GM15510 (cell line): Measurements from ENCODE around the gene OLFM3.

Source experiments
- POLR2A ChIP-seq: IDR thresholded peaks from 3 replicates; pipeline ENCODE4 v1.6.1; 2011; ENCODE audit warnings: borderline replicate concordance; ENCODE audit not compliant: insufficient read length; ENCODE audit errors: extremely low read depth

Gene OLFM3

GRCh38 chr1:101996825-101997465 is at the start of gene OLFM3:
OLFM3 (minus strand) TSS chr1:101996926.
- no peak for TF ChIP-seq POLR2A

GRCh38 chr1:102045752-102046151 is 49.0 kb upstream of the OLFM3 start:
- TF ChIP-seq POLR2A, result no peak

- TF ChIP-seq POLR2A, result no peak
Measured at GRCh38 chr1:102032534-102032933, 35.8 kb upstream of the OLFM3 start.

- no peak for TF ChIP-seq POLR2A
Measured at GRCh38 chr1:102019530-102019929, 22.8 kb upstream of the OLFM3 start.

GRCh38 chr1:102015728-102016127 is 19.0 kb upstream of the OLFM3 start:
- no peak for TF ChIP-seq POLR2A

GRCh38 chr1:102002057-102002456 is 5.3 kb upstream of the OLFM3 start:
- no peak for TF ChIP-seq POLR2A

GRCh38 chr1:101995984-101996745 is 561 bp downstream of the OLFM3 start:
- no peak for TF ChIP-seq POLR2A

GRCh38 chr1:101993710-101994109 is 3.0 kb downstream of the OLFM3 start:
- TF ChIP-seq POLR2A, result no peak

- no peak for TF ChIP-seq POLR2A
Measured at GRCh38 chr1:101992821-101993575, 3.7 kb downstream of the OLFM3 start.

GRCh38 chr1:101980974-101981373 is 15.8 kb downstream of the OLFM3 start:
- no peak for TF ChIP-seq POLR2A

- no peak for TF ChIP-seq POLR2A
Measured at GRCh38 chr1:101977266-101977665, 19.5 kb downstream of the OLFM3 start.

- no peak for TF ChIP-seq POLR2A
Measured at GRCh38 chr1:101976161-101976560, 20.6 kb downstream of the OLFM3 start.

- no peak for TF ChIP-seq POLR2A
Measured at GRCh38 chr1:101975371-101975770, 21.4 kb downstream of the OLFM3 start.

- TF ChIP-seq POLR2A, result no peak
Measured at GRCh38 chr1:101974599-101975274, 22.0 kb downstream of the OLFM3 start.

GRCh38 chr1:101971304-101971703 is 25.4 kb downstream of the OLFM3 start:
- TF ChIP-seq POLR2A, result no peak
